ENCODE data around the gene MAST1. TPM values are rescaled to one million over a fixed set of nuclear protein-coding genes. Genes with fewer than 3 reads are reported as not detected.
"Not testable (repeated sequence)": the region's sequence is repeated elsewhere in the genome, so short reads cannot be mapped to it uniquely, and the experiment has no call there.

Gene MAST1
- total and polyA plus RNA-seq, 5 experiments from 2014 or later = 0.22 to 4.4 (median 0.97) TPM

DNA sequence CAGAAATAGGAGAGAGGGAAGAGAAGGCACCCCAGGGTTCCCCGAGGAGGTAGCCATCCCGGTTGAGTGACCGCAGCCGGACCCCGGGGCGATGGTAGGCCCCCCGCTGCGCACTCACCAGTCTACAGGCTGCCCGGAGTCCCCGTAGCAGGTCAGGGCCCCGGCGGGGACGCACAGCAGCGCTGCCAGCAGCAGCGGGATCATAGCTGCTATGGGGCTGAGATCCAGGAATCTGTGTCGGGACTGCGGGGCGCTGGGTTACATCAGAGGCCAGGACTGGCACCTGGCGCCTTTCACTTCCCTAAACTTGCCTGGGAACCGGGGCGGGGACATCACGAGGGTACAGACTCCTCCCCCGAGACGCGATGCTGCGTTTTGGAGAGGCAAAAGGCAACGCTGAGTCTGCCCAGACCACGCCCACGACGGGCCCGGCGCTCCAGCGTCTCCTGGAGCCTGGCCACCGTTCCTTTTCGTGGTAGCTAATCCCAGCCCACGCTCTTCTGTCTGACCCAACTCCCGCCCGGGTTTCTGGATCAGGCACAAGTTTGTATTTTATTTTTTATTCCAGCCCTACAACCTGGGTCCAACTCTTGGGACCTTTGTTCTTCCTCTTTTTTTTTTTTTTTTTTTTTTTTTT, 43.0 kb downstream of the MAST1 start, which contains the start of gene DNASE2:
DNASE2 (minus strand) TSS at position 278 of the 637 bp plus-strand sequence; CDS start at position 204, 74 bp downstream.
- H3K4me3 Mint-ChIP-seq = peak within 1 kb of the TSS; percentile 83 to 91 (median 89)
- DNase-seq (peak; percentile 70 to 93 (median 83)), ATAC-seq (peak; percentile 67 to 75)
- H3K27me3 Mint-ChIP-seq = no peaks in the 10 kb centered on the region
- peaks cover 0 to 27% (median 12%) of the 10 kb centered on the region in 3 donors for H3K36me3 Mint-ChIP-seq
- H3K27ac Mint-ChIP-seq = peak within 1 kb of the TSS; percentile 82 to 93 (median 90)
- H3K9me3 Mint-ChIP-seq = peaks cover 0 to 7% (median 0%) of the 10 kb centered on the region in 9 donors
- POLR2A ChIA-PET = interaction anchor here (0.5 to 5.7 kb wide), 13 partner anchors 8 to 159 kb away, joined by 3 to 35 read pairs (median 4); partner anchors contain the start of genes FARSA, GCDH and SYCE2
- H3K4me1 Mint-ChIP-seq = peaks cover 9 to 31% (median 28%) of the 10 kb centered on the region in 4 donors

DNA sequence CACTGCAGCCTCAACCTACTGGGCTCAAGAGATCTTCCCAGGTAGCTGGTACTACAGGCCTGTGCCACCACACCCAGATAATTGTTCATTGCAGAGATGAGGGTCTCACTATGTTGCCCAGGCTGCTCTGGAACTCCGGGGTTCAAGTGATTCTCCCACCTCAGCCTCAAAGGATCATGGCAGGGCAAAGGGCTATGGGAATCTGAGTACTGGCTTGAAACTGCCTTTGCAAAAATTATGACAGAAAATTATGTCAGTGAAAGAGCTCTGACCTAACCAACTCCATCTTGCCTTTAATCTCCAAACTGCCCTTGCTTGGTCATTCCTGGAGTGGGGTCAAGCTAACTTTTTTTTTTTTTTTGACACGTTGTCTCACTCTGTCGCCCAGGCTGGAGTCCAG, 44.3 kb downstream of the MAST1 start:
- H3K36me3 Mint-ChIP-seq = peaks cover 0 to 18% (median 9%) of the 10 kb centered on the region in 3 donors
- H3K4me3 Mint-ChIP-seq = peak overlapping the region; percentile 79 to 91 (median 88)
- H3K27me3 Mint-ChIP-seq = no peaks in the 10 kb centered on the region
- H3K27ac Mint-ChIP-seq = peak overlapping the region in 7 of 10 donors; percentile 6 to 89 (median 63)
- POLR2A ChIA-PET = interaction anchor here (0.6 to 5.7 kb wide), 10 partner anchors 8 to 87 kb away, joined by 3 to 35 read pairs (median 4); partner anchors contain the start of genes CALR and GCDH
- peaks cover 0 to 7% (median 0%) of the 10 kb centered on the region in 9 donors for H3K9me3 Mint-ChIP-seq
- H3K4me1 Mint-ChIP-seq = peaks cover 9 to 33% (median 31%) of the 10 kb centered on the region in 4 donors
- DNase-seq (no peak), ATAC-seq (no peak)

DNA sequence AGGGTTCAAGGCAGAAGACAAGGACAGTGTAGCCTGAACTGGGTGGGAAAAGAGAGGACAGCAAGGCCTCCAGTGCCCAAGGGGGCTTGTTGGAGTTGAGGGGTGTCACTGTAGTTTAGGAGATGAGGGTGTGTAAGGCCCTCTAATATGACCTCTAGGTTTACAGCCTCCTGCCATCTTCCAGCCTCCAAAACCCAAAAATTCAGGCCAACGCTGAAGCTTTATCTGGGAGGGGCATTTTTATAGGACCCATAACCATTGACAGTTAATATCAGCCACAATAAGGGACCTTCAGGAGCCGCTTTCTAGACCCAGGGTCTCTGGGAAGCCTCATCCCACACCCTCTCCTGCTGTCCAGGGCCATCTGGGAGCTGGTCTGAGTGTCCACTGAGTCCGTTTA, 45.9 kb downstream of the MAST1 start:
- Mint-ChIP-seq H3K9me3 (peaks cover 0 to 7% (median 0%) of the 10 kb centered on the region in 9 donors), H3K36me3 (peaks cover 0 to 5% (median 0%) of the 10 kb centered on the region in 3 donors), H3K27me3 (no peaks in the 10 kb centered on the region), H3K4me1 (peaks cover 9 to 35% (median 29%) of the 10 kb centered on the region in 4 donors), H3K27ac (peak overlapping the region in 3 of 10 donors; percentile 43 to 71 (median 59)), H3K4me3 (peak overlapping the region in 8 of 10 donors; percentile 16 to 87 (median 38))
- ATAC-seq (no peak), DNase-seq (no peak)
- POLR2A ChIA-PET = interaction anchor here (1.2 to 3.1 kb wide), 6 partner anchors 10 to 81 kb away, joined by 3 to 13 read pairs (median 10); partner anchors contain the start of gene FARSA

DNA sequence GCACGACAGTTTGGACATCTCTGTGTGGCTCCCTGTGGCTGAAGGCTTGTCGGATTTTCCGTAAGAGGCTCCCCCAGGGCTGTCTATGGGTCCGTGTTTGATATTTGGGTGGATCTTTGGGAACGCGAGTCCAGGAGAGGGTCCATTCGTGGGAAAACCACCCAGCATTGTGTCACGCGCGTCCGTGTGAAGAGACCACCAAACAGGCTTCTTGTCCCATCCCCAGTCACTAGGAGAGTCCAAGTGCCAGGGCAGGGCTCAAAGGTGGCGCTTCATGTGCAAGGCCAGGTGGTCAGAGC, 46.3 kb downstream of the MAST1 start:
- Mint-ChIP-seq H3K36me3 (peaks cover 0 to 2% (median 0%) of the 10 kb centered on the region in 3 donors), H3K9me3 (peaks cover 0 to 7% (median 0%) of the 10 kb centered on the region in 9 donors), H3K27ac (peak overlapping the region in 1 of 10 donors; percentile 51), H3K4me3 (peak overlapping the region; percentile 12 to 92 (median 87)), H3K27me3 (no peaks in the 10 kb centered on the region), H3K4me1 (peaks cover 9 to 34% (median 28%) of the 10 kb centered on the region in 4 donors)
- POLR2A ChIA-PET = interaction anchor here (0.6 to 3.1 kb wide), 11 partner anchors 12 to 93 kb away, joined by 3 to 13 read pairs (median 10); partner anchors contain the start of genes FARSA, GADD45GIP1, JUNB and SYCE2
- DNase-seq (no peak), ATAC-seq (no peak)

DNA sequence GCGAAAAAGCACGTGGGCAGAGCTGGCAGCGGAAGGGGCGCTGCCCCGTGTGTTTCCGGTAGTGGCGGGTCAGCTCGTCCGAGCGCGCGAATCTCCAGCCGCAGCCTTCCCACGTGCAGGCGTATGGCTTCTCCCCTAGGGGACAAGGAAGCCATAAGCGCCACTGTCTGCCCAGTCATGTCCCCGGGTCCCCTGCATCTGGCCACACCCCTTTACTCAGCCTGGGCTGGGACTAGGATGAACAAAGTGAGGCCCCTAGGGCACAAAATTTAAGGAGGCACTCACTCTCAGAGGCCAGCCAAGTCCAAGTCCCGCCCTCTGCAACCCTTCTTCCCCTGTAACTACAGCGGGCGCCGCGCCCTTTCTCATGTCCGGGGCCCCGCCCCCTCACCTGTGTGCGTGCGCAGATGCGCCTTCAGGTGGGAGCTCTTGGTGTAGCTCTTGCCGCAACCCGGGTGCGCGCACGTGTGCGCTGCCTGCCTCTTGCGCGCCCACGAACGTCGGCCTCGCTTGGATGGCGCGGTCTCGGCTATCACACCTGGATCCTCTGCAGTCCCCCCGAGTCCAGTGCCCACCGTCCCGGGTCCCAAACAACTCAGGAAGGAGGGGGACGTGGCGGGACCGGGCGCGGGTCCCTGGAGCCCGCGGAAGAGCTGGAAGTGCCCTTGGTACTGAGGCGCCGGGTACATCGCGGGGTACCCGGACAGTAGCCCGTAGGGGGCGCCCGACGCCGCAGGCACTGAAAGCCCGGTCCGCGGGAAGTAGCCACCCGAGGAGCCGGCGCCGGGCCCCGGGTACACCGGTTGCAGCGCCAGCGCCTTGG, 46.8 kb downstream of the MAST1 start:
- ATAC-seq (peak; percentile 67 to 82), DNase-seq (peak; percentile 76 to 93 (median 88))
- POLR2A ChIA-PET = interaction anchor here (0.6 to 6.7 kb wide), 14 partner anchors 12 to 204 kb away, joined by 3 to 56 read pairs (median 8); partner anchors contain the start of genes CALR, DHPS, FARSA and GADD45GIP1
- Mint-ChIP-seq H3K9me3 (peaks cover 0 to 7% (median 0%) of the 10 kb centered on the region in 9 donors), H3K4me1 (peaks cover 9 to 31% (median 24%) of the 10 kb centered on the region in 4 donors), H3K27ac (peak overlapping the region; percentile 44 to 94 (median 88)), H3K36me3 (no peaks in the 10 kb centered on the region), H3K4me3 (peak overlapping the region; percentile 86 to 92 (median 89)), H3K27me3 (no peaks in the 10 kb centered on the region)

DNA sequence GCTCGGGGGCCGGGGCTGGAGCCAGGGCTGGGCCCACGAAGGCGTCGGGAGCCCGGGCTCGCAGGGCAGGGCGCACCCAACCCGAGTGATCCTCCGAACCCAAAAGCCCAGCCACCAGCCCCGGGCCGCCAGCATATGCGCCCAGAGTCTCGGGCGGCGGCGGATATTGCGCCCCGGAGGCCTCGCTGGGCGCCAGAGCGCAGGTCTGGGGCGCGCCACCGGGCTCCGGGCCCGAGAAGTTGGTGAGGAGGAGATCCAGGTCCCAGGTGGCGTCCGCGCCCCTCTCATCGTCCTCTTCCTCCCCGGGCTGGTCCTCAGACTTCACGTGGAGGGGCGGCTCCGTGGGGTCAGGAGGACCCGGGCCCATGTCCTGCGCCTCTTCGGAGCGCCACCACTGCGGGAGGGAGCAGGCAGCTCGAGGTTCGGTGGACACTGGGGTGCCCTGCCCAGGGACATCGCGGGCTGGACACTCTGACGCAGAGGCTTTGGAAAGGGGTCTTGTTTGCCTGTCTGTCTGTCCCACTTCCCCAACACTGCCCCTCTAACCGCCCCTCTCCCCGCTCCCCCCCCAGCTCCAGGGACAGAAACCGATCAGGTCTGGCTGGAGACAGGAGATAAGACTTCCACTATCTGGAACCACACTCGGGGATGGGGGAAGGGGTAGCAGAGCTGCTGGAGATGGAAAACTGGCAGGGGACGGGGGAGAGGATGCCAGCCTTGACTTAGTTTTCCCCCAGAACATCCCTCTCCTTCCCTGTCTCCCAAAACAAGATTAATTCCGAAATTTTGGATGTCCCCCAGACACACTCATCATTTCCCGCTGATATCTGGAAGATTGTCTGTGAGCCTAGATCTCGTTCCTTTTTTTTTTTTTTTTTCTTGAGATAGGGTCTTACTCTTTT, 47.7 kb downstream of the MAST1 start:
- no peaks in the 10 kb centered on the region for H3K27me3 Mint-ChIP-seq
- peaks cover 0 to 7% (median 0%) of the 10 kb centered on the region in 9 donors for H3K9me3 Mint-ChIP-seq
- H3K27ac Mint-ChIP-seq = peak overlapping the region in 3 of 10 donors; percentile 51 to 81 (median 61)
- H3K36me3 Mint-ChIP-seq = peaks cover 0 to under 1% (median under 1%) of the 10 kb centered on the region in 3 donors
- ATAC-seq (no peak), DNase-seq (no peak)
- peaks cover 11 to 33% (median 23%) of the 10 kb centered on the region in 4 donors for H3K4me1 Mint-ChIP-seq
- POLR2A ChIA-PET = interaction anchor here (0.6 to 6.7 kb wide), 13 partner anchors 12 to 302 kb away, joined by 3 to 56 read pairs (median 10); partner anchors contain the start of genes CALR, DHPS, FARSA and GADD45GIP1
- peak overlapping the region; percentile 18 to 87 (median 64) for H3K4me3 Mint-ChIP-seq

DNA sequence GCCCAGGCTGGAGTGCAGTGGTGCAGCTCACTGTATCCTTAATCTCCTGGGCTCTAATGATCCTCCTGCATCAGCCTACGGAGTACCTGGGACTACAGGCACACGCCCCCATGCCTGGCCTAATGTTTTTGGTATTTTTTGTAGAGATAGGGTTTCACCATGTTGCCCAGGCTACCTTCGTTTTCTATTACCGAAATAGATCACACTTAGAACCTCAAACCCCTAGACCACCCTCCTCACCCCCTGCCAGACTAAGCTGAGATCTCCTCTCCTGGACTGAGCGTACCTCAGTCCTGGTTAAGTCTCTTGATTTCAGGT, 48.3 kb downstream of the MAST1 start:
- Mint-ChIP-seq H3K27me3 (no peaks in the 10 kb centered on the region), H3K9me3 (peaks cover 0 to 5% (median 0%) of the 10 kb centered on the region in 9 donors), H3K4me3 (peak overlapping the region; percentile 18 to 84 (median 64)), H3K27ac (peak overlapping the region in 3 of 10 donors; percentile 51 to 81 (median 61)), H3K36me3 (peaks cover 0 to 3% (median 2%) of the 10 kb centered on the region in 3 donors), H3K4me1 (peaks cover 12 to 36% (median 26%) of the 10 kb centered on the region in 4 donors)
- ATAC-seq (no peak), DNase-seq (no peak)
- POLR2A ChIA-PET = interaction anchor here (0.6 to 6.7 kb wide), 4 partner anchors 28 to 301 kb away, joined by 5 to 56 read pairs (median 13); partner anchors contain the start of gene CALR

DNA sequence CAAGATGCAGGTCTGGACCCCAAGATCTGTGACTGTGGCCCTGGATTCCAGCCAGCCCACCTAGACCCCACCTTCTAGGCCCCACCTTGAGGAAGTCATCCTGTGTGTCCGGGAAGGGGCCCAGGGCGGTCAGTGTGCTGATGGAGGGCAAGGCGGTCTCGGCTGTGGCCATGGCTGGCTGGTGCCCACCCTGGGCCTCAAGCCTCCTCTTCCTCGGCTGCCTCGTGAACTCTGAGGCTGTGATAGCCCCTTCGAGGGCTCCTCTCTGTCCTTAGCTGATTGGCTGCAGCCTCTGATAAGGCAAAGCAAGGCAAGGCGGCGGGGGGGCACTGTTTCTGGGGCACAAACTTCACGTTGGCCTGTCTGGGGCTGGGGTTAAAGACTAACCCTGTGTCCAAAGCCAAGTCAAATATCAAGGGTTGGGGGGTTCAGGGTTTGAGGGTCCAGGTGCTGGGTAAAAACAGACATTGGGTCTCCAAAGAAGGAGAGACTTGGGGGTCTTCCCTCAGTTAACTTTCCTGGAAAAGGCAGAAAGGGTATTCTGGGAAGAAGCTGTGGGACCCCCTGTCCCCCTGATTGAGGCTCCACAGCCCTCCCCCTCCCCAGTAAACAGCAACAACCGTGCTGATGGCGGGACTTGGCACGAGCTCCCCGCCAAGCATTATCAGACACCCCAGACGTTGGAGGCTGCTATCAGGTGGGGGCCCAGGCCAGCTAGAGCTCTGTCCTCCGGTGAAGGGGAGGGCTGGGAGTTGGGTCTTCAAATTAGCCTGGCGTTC, 48.8 kb downstream of the MAST1 start, which contains the start of gene KLF1:
KLF1 (minus strand) TSS at position 233 of the 779 bp plus-strand sequence; CDS start at position 172, 61 bp downstream.
- no peak for DNase-seq
- Mint-ChIP-seq H3K9me3 (peaks cover 0 to 5% (median 0%) of the 10 kb centered on the region in 9 donors), H3K27ac (peak within 1 kb of the TSS in 3 of 10 donors; percentile 51 to 81 (median 61)), H3K27me3 (no peaks in the 10 kb centered on the region), H3K36me3 (peaks cover 0 to 3% (median 2%) of the 10 kb centered on the region in 3 donors), H3K4me3 (peak within 1 kb of the TSS; percentile 18 to 84 (median 64)), H3K4me1 (peaks cover 12 to 39% (median 31%) of the 10 kb centered on the region in 4 donors)
- ATAC-seq = no peak
- POLR2A ChIA-PET = interaction anchor here (6.7 kb wide), 1 partner anchor 51 kb away, joined by 56 read pairs; the partner anchor contains the start of gene CALR

DNA sequence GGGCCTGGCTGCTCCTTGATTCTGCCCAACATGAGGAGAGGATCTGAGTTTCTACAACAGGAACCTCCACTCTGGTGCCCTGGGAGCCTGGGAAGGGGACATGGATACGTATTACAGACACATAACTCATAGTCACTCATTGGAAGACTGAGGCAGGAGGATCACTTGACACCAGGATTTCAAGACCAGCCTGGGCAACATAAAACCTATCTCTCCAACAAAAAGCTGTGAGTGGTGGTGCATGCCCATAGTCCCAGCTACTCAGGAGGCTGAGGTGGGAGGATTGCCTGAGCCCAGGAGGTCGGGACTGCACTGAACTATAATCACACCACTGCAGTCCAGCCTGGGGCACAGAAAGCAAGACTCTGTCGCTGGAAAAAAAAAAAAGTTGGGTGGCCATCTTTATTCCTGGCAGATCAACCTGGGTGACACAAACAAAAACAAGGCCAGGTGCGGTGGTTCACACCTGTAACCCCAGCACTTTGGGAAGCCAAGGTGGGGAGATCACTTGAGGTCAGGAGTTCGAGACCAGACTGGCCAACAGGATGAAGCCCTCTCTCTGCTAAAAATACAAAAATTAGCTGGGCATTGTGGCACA, 49.8 kb downstream of the MAST1 start:
- no peak overlapping the region for H3K27ac Mint-ChIP-seq
- peaks cover 0 to 3% (median 3%) of the 10 kb centered on the region in 3 donors for H3K36me3 Mint-ChIP-seq
- H3K4me3 Mint-ChIP-seq = peak overlapping the region in 1 of 10 donors; percentile 6
- H3K4me1 Mint-ChIP-seq = peaks cover 12 to 37% (median 34%) of the 10 kb centered on the region in 4 donors
- POLR2A ChIA-PET = interaction anchor here (1.4 to 6.7 kb wide), 2 partner anchors 25 to 50 kb away, joined by 4 to 56 read pairs; partner anchors contain the start of gene CALR
- ATAC-seq (no peak), DNase-seq (no peak)
- no peaks in the 10 kb centered on the region for H3K27me3 Mint-ChIP-seq
- H3K9me3 Mint-ChIP-seq = peaks cover 0 to 5% (median 0%) of the 10 kb centered on the region in 9 donors

DNA sequence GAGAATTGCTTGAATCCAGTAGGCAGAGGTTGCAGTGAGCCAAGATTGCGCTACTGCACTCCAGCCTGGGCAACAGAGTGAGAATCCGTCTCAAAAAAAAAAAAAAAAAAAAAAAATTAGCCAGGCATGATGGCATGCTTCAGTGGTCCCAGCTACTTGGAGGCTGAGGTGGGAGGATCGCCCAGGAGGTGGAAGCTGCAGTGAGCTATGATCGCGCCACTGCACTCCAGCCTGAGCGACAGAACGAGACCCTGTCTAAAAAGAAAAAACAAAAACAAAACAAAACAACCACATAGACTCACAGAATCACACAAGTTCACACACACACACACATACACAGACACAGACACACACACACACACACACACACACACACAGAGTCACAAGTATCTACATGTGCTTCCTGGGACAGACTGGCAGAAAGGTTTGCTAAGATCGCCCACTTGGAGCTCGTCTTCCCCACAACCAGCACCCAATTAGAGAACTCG, 52.0 kb downstream of the MAST1 start:
- Mint-ChIP-seq H3K27ac (peak overlapping the region; percentile 91 to 100 (median 98)), H3K4me3 (peak overlapping the region; percentile 95 to 100 (median 99)), H3K36me3 (peaks cover 0 to 24% (median 5%) of the 10 kb centered on the region in 3 donors), H3K4me1 (peaks cover 13 to 40% (median 28%) of the 10 kb centered on the region in 4 donors)
- ATAC-seq, DNase-seq, H3K9me3 Mint-ChIP-seq, H3K27me3 Mint-ChIP-seq: not testable (repeated sequence)
- POLR2A ChIA-PET = interaction anchor here (0.6 to 6.7 kb wide), 29 partner anchors 9 to 926 kb away, joined by 3 to 56 read pairs (median 7); partner anchors contain the start of genes CALR, DNASE2, FARSA and FBXW9
